Calu3 (cell line): ENCODE measurements around the gene CPED1. TPM values are rescaled to one million over a fixed set of nuclear protein-coding genes. Genes with fewer than 3 reads are reported as not detected.
"Not testable (repeated sequence)": the region's sequence is repeated elsewhere in the genome, so short reads cannot be mapped to it uniquely, and the experiment has no call there.

Experiments used
- BruUV-seq: library from RNA; stranded (reverse); fragments of 400-500 nt; replicated peaks from 2 replicates; lab custom pipeline; 2021; lab: Mats Ljungman, UMichigan
- CTCF ChIA-PET: fragments of 300-600 bp; sonication (Branson Sonifier 250); formaldehyde crosslinking; loops from one replicate; lab custom pipeline; 2022; ENCODE audit warnings: antibody characterized with exemption; lab: Charles Lee
- DNase-seq: peaks from one replicate; pipeline ENCODE4 v3.0.0; 2022
- H3K27ac Mint-ChIP-seq: one replicate; pipeline ENCODE4 v1.8.0; 2022; ENCODE audit warnings: mixed read lengths; ENCODE audit not compliant: unreplicated experiment
- H3K27me3 Mint-ChIP-seq: one replicate; pipeline ENCODE4 v1.8.0; 2022; ENCODE audit warnings: mixed read lengths; ENCODE audit not compliant: unreplicated experiment
- H3K36me3 Mint-ChIP-seq: one replicate; pipeline ENCODE4 v1.8.0; 2022; ENCODE audit warnings: mild to moderate bottlenecking, moderate library complexity, mixed read lengths; ENCODE audit not compliant: insufficient read depth, unreplicated experiment
- H3K4me1 Mint-ChIP-seq: one replicate; pipeline ENCODE4 v1.8.0; 2022; ENCODE audit warnings: mild to moderate bottlenecking, low read depth, mixed read lengths; ENCODE audit not compliant: unreplicated experiment
- H3K4me3 Mint-ChIP-seq: one replicate; pipeline ENCODE4 v1.8.0; 2022; ENCODE audit warnings: mild to moderate bottlenecking, low read depth, moderate library complexity, mixed read lengths; ENCODE audit not compliant: unreplicated experiment
- H3K9me3 Mint-ChIP-seq: one replicate; pipeline ENCODE4 v1.8.0; 2022; ENCODE audit warnings: low read depth, mixed read lengths; ENCODE audit not compliant: unreplicated experiment
- intact Hi-C: fragments of 100-400 bp; cut with micrococcal nuclease; formaldehyde crosslinking; loops from one replicate; pipeline ENCODE4 v1.10.0; 2022; ENCODE audit not compliant: unreplicated experiment
- total RNA-seq: library from RNA; stranded (reverse); gene quantifications from 2 replicates; pipeline ENCODE4 v1.2.3, GENCODE V29; 2022
- TF ChIP-seq, protein P1 (sequence below): fragments of 200-600 bp; IDR thresholded peaks from one replicate; pipeline ENCODE4 v1.8.0; 2022; ENCODE audit warnings: antibody characterized with exemption; ENCODE audit not compliant: unreplicated experiment

Gene CPED1
- total RNA-seq, 1 experiment from 2014 or later, result 0.24 TPM

DNA sequence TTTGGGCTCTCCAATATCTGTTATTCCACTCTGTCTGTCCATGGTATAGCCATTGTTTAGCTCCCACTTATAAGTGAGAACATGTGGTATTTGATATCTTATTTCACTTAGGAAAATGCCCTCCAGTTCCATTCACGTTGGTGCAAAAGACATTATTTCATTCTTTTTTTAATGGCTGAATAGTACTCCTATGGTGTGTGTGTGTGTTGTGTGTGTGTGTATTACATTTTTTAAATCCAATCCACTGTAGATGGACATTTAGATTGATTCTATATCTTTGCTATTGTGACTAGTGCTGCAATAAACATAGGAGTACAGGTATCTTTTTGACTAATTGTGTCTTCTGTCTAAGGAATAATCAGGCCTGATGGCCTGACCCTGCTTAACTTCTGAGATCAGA lies 7.4 kb upstream of the CPED1 start:
- no peak overlapping the region for H3K27ac Mint-ChIP-seq
- TF ChIP-seq, protein P1, sequence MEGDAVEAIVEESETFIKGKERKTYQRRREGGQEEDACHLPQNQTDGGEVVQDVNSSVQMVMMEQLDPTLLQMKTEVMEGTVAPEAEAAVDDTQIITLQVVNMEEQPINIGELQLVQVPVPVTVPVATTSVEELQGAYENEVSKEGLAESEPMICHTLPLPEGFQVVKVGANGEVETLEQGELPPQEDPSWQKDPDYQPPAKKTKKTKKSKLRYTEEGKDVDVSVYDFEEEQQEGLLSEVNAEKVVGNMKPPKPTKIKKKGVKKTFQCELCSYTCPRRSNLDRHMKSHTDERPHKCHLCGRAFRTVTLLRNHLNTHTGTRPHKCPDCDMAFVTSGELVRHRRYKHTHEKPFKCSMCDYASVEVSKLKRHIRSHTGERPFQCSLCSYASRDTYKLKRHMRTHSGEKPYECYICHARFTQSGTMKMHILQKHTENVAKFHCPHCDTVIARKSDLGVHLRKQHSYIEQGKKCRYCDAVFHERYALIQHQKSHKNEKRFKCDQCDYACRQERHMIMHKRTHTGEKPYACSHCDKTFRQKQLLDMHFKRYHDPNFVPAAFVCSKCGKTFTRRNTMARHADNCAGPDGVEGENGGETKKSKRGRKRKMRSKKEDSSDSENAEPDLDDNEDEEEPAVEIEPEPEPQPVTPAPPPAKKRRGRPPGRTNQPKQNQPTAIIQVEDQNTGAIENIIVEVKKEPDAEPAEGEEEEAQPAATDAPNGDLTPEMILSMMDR, result no peak
- no TSS peak for BruUV-seq
- H3K36me3 Mint-ChIP-seq, result no peaks in the 10 kb centered on the region
- intact Hi-C loops, result loop anchor here (10.0 kb wide), 1 partner anchor 354 kb away; no protein-coding TSS in a partner anchor
- DNase-seq, result no peak
- no peaks in the 10 kb centered on the region for H3K4me1 Mint-ChIP-seq
- CTCF ChIA-PET, result no interaction called here
- no peaks in the 10 kb centered on the region for H3K9me3 Mint-ChIP-seq
- no peak overlapping the region for H3K4me3 Mint-ChIP-seq
- no peaks in the 10 kb centered on the region for H3K27me3 Mint-ChIP-seq

DNA sequence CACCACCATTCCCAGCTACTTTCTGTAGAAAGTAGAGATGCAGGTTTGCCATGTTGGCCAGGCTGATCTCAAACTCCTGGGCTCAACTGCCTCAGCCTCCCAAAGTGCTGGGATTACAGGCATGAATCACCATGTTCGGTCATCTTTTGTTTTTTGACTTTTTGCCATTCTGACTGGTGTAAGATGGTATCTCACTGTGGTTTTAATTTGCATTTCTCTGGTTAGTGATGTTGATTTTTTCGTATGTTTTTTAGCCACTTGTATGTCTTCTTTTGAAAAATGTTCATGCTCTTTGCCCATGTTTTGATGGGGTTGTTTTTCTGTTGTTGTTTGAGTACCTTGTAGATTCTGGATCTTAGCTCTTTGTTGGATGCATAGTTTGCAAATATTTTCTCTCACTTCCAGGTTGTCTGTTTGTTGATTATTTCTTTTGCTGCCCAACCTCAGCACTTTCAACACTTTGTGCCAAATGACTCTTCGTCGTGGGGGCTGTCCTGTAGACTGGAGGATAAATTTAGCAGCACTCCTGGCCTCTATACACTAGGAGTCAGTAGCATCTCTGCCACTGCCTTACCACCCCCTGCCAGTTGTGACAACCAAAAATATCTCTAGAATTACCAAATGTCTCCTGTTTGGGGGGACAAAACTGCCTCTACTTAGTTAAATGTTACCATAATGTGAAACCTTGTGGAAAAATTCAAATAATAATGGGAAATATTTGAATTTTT lies 6.5 kb upstream of the CPED1 start:
- DNase-seq, result no peak
- intact Hi-C loops, result loop anchor here (10.0 kb wide), 1 partner anchor 353 kb away; no protein-coding TSS in a partner anchor
- H3K4me1 Mint-ChIP-seq, result no peaks in the 10 kb centered on the region
- TF ChIP-seq, protein P1, result no peak
- H3K36me3 Mint-ChIP-seq, result no peaks in the 10 kb centered on the region
- H3K4me3 Mint-ChIP-seq, result no peak overlapping the region
- CTCF ChIA-PET, result no interaction called here
- no TSS peak for BruUV-seq
- H3K27me3 Mint-ChIP-seq, result no peaks in the 10 kb centered on the region
- H3K9me3 Mint-ChIP-seq, result no peaks in the 10 kb centered on the region
- H3K27ac Mint-ChIP-seq, result no peak overlapping the region

GRCh38 chr7:120983592-120983991 lies 4.9 kb upstream of the CPED1 start:
- H3K4me1 Mint-ChIP-seq, result peaks cover 14% of the 10 kb centered on the region
- intact Hi-C loops, result loop anchor here (10.0 kb wide), 1 partner anchor 351 kb away; no protein-coding TSS in a partner anchor
- H3K27me3 Mint-ChIP-seq, H3K9me3 Mint-ChIP-seq, H3K4me3 Mint-ChIP-seq, H3K27ac Mint-ChIP-seq, H3K36me3 Mint-ChIP-seq, BruUV-seq, CTCF ChIA-PET, DNase-seq: not testable (repeated sequence)

DNA sequence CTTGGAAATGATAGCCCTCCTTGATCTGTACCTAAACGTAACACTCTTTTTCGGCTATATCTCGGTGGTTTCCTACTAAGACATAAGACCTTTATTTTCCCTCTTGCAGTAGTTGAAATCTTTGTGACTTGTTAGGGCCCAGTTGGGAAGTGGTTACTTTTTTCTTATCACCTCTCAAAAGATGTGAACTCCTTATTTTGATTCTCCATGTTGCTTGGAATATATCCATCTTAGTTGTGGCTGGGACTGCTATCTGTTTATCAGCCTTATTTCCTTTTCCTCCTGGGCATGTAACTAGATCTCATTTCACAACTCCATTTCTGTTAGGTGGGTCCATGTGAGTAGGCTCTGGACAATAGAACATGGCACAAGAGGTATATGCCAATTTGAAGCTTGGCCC lies 4.1 kb upstream of the CPED1 start:
- no peak overlapping the region for H3K27ac Mint-ChIP-seq
- intact Hi-C loops, result loop anchor here (10.0 kb wide), 1 partner anchor 350 kb away; no protein-coding TSS in a partner anchor
- CTCF ChIA-PET, result interaction anchor here (1.0 kb wide), 1 partner anchor 98 kb away, joined by 4 read pairs; no protein-coding TSS in a partner anchor

More for the DNA sequence above, 4.1 kb upstream of the CPED1 start:
- no peaks in the 10 kb centered on the region for H3K9me3 Mint-ChIP-seq
- no peak overlapping the region for H3K4me3 Mint-ChIP-seq
- peaks cover 22% of the 10 kb centered on the region for H3K4me1 Mint-ChIP-seq
- TF ChIP-seq, protein P1, result no peak
- H3K36me3 Mint-ChIP-seq, result peaks cover 6% of the 10 kb centered on the region
- BruUV-seq, result no TSS peak
- H3K27me3 Mint-ChIP-seq, result no peaks in the 10 kb centered on the region
- DNase-seq, result no peak
